Ovary (tissue), 9 donors: ENCODE results near the gene EXOC6B. TPM values are rescaled to one million over a fixed set of nuclear protein-coding genes. Genes with fewer than 3 reads are reported as not detected.
"Not testable (repeated sequence)": the region's sequence is repeated elsewhere in the genome, so short reads cannot be mapped to it uniquely, and the experiment has no call there.

Experiments
- DNase-seq, 5 donors: peaks; one replicate each; pipeline ENCODE4 v3.0.0-alpha.2; 2019 to 2020
- H3K27ac ChIP-seq, 2 donors: fragments of 200-600 bp; one replicate each; pipeline versions ENCODE4 v1.5.1 to v1.8.0; 2019 to 2022
- H3K27me3 ChIP-seq: fragments of 200-600 bp; one replicate; pipeline ENCODE4 v1.8.0; 2022
- H3K36me3 ChIP-seq: fragments of 200-600 bp; sonication (generic); one replicate; pipeline ENCODE4 v1.5.1; 2019
- H3K4me1 ChIP-seq: one replicate; pipeline ENCODE4 v1.8.1; 2013; ENCODE audit warnings: mild to moderate bottlenecking, moderate library complexity; ENCODE audit not compliant: insufficient read depth
- H3K4me3 ChIP-seq: fragments of 200-600 bp; sonication (generic); one replicate; pipeline ENCODE4 v1.5.1; 2017
- H3K9me3 ChIP-seq, 2 donors: fragments of 200-600 bp in 1 of 2; sonication (generic) in 1 of 2; one replicate each; pipeline versions ENCODE4 v1.5.1 to v1.8.1; 2013 to 2019; ENCODE audit warnings: mild to moderate bottlenecking in 1 of 2, moderate library complexity in 1 of 2
- EP300 ChIP-seq: sonication (generic); formaldehyde crosslinking; IDR thresholded peaks from one replicate; pipeline ENCODE4 v1.6.1; 2017; ENCODE audit warnings: antibody characterized with exemption
- POLR2A ChIP-seq: fragments of 450-650 bp; IDR thresholded peaks from one replicate; pipeline ENCODE4 v1.6.1; 2017; ENCODE audit warnings: antibody characterized with exemption, mild to moderate bottlenecking, moderate library complexity
- WGBS, 3 donors: extraction: QIAGEN DNeasy Blood & Tissue Kit in 1 of 3; methylation state at CpG; one replicate each; pipeline versions ENCODE4 v1.1.5 to v1.1.7; 2013 to 2017; 5-methylcytosine and 5-hydroxymethylcytosine counted together
- intact Hi-C, 4 donors: fragments of 100-400 bp; cut with DNase I; formaldehyde crosslinking; loops; one replicate each; pipeline versions ENCODE4 v1.11.0 to v1.15.1; 2022 to 2023
- polyA plus RNA-seq, 2 donors: library from polyadenylated mRNA; stranded (reverse); fragments of 200-250 nt in 1 of 2; fragments of 350-450 nt in 1 of 2; fragmentation: Illumina TruSeq in 1 of 2; extraction: RNeasy Lipid Tissue Mini Kit (QIAGEN cat#74804) in 1 of 2; gene quantifications; one replicate each; pipeline ENCODE4 v1.2.3, GENCODE V29; 2013 to 2014
- total RNA-seq, 7 donors: library from RNA; depleted of rRNA in 2 of 7; stranded (reverse); fragments of >200 nt in 2 of 7; fragmentation: NEBNext Ultra II Directional in 3 of 7; extraction: Animal tissue kit (Norgen Biotek cat#: 25700) in 3 of 7; gene quantifications; one replicate each; pipeline versions ENCODE4 v1.1.0 to v1.2.4, GENCODE V29; 2016 to 2023
- TF ChIP-seq, protein P1 (sequence below), 3 donors: fragments of 450-650 bp in 2 of 3; fragments of 200-600 bp in 1 of 3; IDR thresholded peaks; one replicate each; pipeline versions ENCODE4 v1.5.1 to v1.8.0; 2016 to 2022; ENCODE audit warnings: antibody characterized with exemption in 3 of 3, mild to moderate bottlenecking in 1 of 3
- donor health status: DM: no; HTN: no; CAD: no; lungs with moderate emphysema.
- donor health status: DM: no; HTN: no; CAD: no.
- donor health status: Bipolar disorder and iron deficiency.
- donor health status: DM: yes; HTN: yes; CAD: no.
- donor health status: DM: no; HTN: no; CAD: no.
- donor health status: DM: yes; HTN: yes; CAD: no.

EXOC6B gene
- total and polyA plus RNA-seq, 9 donors: 11.9 to 84.9 (median 57.8) TPM

DNA sequence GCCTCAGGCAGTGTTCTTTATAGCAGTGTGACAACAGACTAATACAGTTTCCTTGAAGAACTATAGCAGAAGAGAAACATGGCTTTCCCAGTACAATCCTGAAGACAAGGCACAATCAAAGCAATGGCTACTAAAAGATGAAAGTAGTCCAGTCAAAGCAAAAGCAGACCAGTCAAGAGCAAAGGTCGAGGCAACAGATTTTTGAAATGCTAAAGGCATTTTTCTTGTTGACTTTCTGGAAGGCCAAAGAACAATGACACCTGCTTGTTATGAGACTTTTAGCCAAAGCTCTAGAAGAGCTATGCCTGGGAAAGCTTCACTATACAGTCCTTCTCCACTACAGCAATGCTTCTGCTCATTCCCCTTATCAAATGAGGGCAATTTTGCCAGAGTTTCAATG lies 269.9 kb downstream of the EXOC6B start:
- intact Hi-C loops: no loop called here
- H3K9me3 ChIP-seq: no peaks in the 10 kb centered on the region
- H3K4me3 ChIP-seq: no peak overlapping the region
- no peaks in the 10 kb centered on the region for H3K27me3 ChIP-seq
- H3K36me3 ChIP-seq: no peaks in the 10 kb centered on the region
- DNase-seq: no peak
- 90 to 99% (median 97%) methylated on average over 1 of the region's 1 CpG for WGBS, 3 donors
- H3K27ac ChIP-seq: no peak overlapping the region
- TF ChIP-seq, protein P1, sequence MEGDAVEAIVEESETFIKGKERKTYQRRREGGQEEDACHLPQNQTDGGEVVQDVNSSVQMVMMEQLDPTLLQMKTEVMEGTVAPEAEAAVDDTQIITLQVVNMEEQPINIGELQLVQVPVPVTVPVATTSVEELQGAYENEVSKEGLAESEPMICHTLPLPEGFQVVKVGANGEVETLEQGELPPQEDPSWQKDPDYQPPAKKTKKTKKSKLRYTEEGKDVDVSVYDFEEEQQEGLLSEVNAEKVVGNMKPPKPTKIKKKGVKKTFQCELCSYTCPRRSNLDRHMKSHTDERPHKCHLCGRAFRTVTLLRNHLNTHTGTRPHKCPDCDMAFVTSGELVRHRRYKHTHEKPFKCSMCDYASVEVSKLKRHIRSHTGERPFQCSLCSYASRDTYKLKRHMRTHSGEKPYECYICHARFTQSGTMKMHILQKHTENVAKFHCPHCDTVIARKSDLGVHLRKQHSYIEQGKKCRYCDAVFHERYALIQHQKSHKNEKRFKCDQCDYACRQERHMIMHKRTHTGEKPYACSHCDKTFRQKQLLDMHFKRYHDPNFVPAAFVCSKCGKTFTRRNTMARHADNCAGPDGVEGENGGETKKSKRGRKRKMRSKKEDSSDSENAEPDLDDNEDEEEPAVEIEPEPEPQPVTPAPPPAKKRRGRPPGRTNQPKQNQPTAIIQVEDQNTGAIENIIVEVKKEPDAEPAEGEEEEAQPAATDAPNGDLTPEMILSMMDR (IDR thresholded peaks at IDR 0.05): no peak
- TF ChIP-seq EP300 (no peak), POLR2A (no peak)
- no peaks in the 10 kb centered on the region for H3K4me1 ChIP-seq

DNA sequence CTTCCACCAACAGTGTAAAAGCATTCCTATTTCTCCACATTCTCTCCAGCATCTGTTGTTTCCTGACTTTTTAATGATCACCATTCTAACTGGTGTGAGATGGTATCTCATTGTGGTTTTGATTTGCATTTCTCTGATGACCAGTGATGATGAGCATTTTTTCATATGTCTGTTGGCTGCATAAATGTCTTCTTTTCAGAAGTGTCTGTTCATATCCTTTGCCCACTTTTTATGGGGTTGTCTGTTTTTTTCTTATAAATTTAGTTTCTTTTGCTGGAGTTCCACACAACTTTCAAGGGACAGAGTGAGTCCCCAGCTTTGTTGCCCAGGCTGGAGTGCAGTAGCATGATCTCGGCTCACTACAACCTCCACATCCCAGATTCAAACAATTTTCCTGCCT lies 270.5 kb downstream of the EXOC6B start:
- H3K27me3 ChIP-seq, DNase-seq, H3K4me3 ChIP-seq, H3K27ac ChIP-seq, H3K36me3 ChIP-seq, H3K9me3 ChIP-seq, intact Hi-C loops, H3K4me1 ChIP-seq: not testable (repeated sequence)
- WGBS, 3 donors: 95 to 98% (median 95%) methylated on average over 1 of the region's 1 CpG

DNA sequence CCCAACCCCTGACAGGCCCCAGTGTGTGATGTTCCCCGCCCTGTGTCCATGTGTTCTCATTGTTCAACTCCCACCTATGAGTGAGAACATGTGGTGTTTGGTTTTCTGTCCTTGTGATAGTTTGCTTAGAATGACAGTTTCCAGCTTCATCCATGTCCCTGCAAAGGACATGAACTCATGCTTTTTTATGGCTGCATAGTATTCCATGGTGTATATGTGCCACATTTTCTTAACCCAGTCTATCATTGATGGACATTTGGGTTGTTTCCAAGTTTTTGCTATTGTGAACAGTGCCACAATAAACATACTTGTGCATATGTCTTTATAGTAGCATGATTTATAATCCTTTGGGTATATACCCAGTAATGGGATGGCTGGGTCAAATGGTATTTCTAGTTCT lies 270.9 kb downstream of the EXOC6B start:
- H3K4me3 ChIP-seq, H3K27ac ChIP-seq, H3K27me3 ChIP-seq, H3K36me3 ChIP-seq, H3K4me1 ChIP-seq, H3K9me3 ChIP-seq, DNase-seq, intact Hi-C loops: not testable (repeated sequence)
- 92 to 100% (median 97%) methylated on average over 1 of the region's 1 CpG for WGBS, 3 donors

DNA sequence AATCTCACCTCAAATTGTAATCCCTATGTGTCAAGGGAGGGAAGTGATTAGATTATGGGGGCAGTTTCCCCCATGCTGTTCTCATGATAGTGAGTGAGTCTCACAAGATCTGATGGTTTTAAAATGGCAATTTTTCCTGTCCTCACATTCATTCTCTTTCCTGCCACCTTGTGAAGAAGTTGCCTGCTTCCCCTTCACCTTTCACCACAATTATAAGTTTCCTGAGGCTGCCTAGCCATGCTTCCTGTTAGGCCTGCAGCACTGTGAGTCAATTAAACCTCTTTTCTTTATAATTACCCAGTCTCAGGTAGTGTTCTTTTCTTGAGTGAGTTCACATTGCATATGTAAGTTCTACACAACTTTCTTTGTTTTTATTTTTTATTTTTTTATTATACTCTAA lies 271.5 kb downstream of the EXOC6B start:
- H3K4me3 ChIP-seq: no peak overlapping the region
- no peaks in the 10 kb centered on the region for H3K4me1 ChIP-seq
- no peak for DNase-seq
- no peaks in the 10 kb centered on the region for H3K27me3 ChIP-seq
- TF ChIP-seq, protein P1 (IDR thresholded peaks at IDR 0.05): no peak
- no peak for TF ChIP-seq POLR2A
- no peak for TF ChIP-seq EP300
- intact Hi-C loops: no loop called here
- H3K27ac ChIP-seq: no peak overlapping the region
- no peaks in the 10 kb centered on the region for H3K9me3 ChIP-seq
- H3K36me3 ChIP-seq: no peaks in the 10 kb centered on the region

DNA sequence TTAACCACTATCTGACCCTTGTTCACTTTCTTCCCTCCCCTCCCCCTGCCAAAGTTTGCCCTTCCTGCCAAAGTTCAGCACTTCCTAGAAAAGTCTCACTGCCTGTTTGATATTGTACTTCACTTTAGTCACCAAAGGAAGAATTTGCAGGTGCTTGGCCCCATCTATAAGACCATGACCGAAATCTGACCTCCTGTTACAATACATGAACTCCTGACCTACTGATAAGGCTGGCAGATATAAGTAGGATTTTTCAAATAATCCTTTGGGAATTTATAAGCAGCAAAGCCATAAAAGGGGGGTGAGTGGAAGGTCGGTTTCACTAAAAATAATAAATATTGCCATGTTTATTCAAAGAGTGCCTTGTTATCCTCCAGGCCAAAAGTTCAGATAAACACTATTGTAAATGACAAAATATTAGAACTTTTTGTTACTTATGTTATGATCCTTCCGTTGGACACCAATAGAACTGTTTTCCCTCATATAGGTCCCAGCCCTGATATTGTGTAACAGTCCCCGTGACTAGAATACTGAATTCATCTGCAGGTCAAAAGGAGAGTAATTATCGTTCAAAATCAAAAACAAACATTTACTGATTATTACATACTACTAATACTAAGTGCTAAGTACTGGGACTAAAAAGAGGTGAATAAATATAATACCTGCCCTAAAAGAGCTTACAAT lies 277.6 kb downstream of the EXOC6B start:
- H3K27me3 ChIP-seq: no peaks in the 10 kb centered on the region
- no peak for TF ChIP-seq EP300
- TF ChIP-seq, protein P1 (IDR thresholded peaks at IDR 0.05): no peak
- no peak for TF ChIP-seq POLR2A
- no peaks in the 10 kb centered on the region for H3K4me1 ChIP-seq
- 69 to 78% (median 72%) methylated on average over 5 of the region's 5 CpGs for WGBS, 3 donors
- H3K4me3 ChIP-seq: no peak overlapping the region
- no peaks in the 10 kb centered on the region for H3K36me3 ChIP-seq
- H3K27ac ChIP-seq: no peak overlapping the region
- intact Hi-C loops: no loop called here
- no peaks in the 10 kb centered on the region for H3K9me3 ChIP-seq
- DNase-seq: no peak
